RWPE2 (cell line): ENCODE results near the gene ADK.

Experiments
- ATAC-seq: fragments of 200-7000 bp; cut with Tn5 transposase; 3 replicates; pipeline ENCODE4 v1.9.1; 2021; ENCODE audit warnings: low read depth
- DNase-seq: peaks from one replicate; pipeline ENCODE4 v3.0.0-alpha.2; 2020; ENCODE audit warnings: low spot score
- H3K27ac ChIP-seq: fragments of 450-650 bp; 2 replicates; pipeline ENCODE4 v1.5.1; 2017; ENCODE audit warnings: mild to moderate bottlenecking; ENCODE audit not compliant: poor library complexity, severe bottlenecking
- H3K27me3 ChIP-seq: fragments of 250-450 bp; sonication (Bioruptor Pico); 2 replicates; pipeline ENCODE4 v1.5.1; 2021; ENCODE audit warnings: mild to moderate bottlenecking, moderate library complexity; ENCODE audit not compliant: insufficient read depth, poor library complexity, severe bottlenecking
- H3K36me3 ChIP-seq: fragments of 250-450 bp; sonication (Bioruptor Pico); 2 replicates; pipeline ENCODE4 v1.5.1; 2020; ENCODE audit warnings: low read depth, mild to moderate bottlenecking, moderate library complexity
- H3K4me1 ChIP-seq: fragments of 250-450 bp; sonication (Bioruptor Pico); 2 replicates; pipeline ENCODE4 v1.5.1; 2021; ENCODE audit warnings: mild to moderate bottlenecking, moderate library complexity; ENCODE audit not compliant: insufficient read depth, poor library complexity, severe bottlenecking
- H3K4me3 ChIP-seq: fragments of 250-450 bp; sonication (Bioruptor Pico); 2 replicates; pipeline ENCODE4 v1.5.1; 2021; ENCODE audit warnings: mild to moderate bottlenecking, moderate library complexity; ENCODE audit not compliant: severe bottlenecking
- H3K9me3 ChIP-seq: fragments of 250-450 bp; sonication (Bioruptor Pico); 2 replicates; pipeline ENCODE4 v1.5.1; 2021; ENCODE audit warnings: mild to moderate bottlenecking, moderate library complexity; ENCODE audit not compliant: severe bottlenecking
- TF ChIP-seq, protein P1 (sequence below): fragments of 450-650 bp; IDR thresholded peaks from one replicate; pipeline ENCODE4 v1.5.1; 2017; ENCODE audit warnings: mild to moderate bottlenecking, moderate library complexity; ENCODE audit not compliant: poor library complexity, severe bottlenecking

Gene ADK

GRCh38 chr10:74306227-74306982 lies 155.4 kb downstream of the ADK start:
- H3K27me3 ChIP-seq, result no peaks in the 10 kb centered on the region
- H3K4me1 ChIP-seq, result peaks cover 23% of the 10 kb centered on the region
- peaks cover 5% of the 10 kb centered on the region; the same call in 1 of the 2 replicates for H3K36me3 ChIP-seq
- no peak overlapping the region for H3K27ac ChIP-seq
- H3K9me3 ChIP-seq, result no peaks in the 10 kb centered on the region
- no peak overlapping the region for H3K4me3 ChIP-seq
- no peak for DNase-seq
- TF ChIP-seq, protein P1, sequence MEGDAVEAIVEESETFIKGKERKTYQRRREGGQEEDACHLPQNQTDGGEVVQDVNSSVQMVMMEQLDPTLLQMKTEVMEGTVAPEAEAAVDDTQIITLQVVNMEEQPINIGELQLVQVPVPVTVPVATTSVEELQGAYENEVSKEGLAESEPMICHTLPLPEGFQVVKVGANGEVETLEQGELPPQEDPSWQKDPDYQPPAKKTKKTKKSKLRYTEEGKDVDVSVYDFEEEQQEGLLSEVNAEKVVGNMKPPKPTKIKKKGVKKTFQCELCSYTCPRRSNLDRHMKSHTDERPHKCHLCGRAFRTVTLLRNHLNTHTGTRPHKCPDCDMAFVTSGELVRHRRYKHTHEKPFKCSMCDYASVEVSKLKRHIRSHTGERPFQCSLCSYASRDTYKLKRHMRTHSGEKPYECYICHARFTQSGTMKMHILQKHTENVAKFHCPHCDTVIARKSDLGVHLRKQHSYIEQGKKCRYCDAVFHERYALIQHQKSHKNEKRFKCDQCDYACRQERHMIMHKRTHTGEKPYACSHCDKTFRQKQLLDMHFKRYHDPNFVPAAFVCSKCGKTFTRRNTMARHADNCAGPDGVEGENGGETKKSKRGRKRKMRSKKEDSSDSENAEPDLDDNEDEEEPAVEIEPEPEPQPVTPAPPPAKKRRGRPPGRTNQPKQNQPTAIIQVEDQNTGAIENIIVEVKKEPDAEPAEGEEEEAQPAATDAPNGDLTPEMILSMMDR, result no peak
- no peak for ATAC-seq

DNA sequence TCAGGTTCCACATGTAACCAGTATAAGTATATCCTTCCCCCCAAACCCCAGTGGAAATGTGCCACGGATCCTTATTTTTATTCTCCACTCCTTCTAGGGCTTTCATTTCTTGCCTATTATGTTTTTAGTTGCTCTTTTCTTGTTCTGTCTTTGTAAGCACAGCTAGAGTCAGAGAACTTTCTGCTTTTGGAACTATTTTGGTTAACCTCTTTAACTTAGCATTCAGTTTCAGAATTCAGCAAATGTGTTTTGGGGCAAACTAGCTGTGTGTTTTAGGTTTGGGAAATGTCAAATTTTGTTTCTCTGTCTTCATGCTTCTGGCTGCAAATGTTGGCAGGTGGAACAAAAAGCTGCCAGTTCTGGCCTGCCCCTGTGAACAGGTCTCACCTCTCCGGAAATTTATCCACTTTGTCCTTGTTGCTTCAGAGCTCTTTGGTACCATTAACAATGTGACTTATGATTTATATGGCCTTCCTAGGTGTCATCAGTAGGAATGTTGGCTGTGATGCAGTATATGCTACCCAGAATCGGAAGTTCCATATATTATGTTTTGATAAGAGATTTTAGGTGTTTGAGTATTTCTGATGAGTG lies 156.1 kb downstream of the ADK start:
- TF ChIP-seq, protein P1, result no peak
- no peak for DNase-seq
- no peak overlapping the region for H3K27ac ChIP-seq
- H3K27me3 ChIP-seq, result no peaks in the 10 kb centered on the region
- no peak overlapping the region for H3K4me3 ChIP-seq
- no peaks in the 10 kb centered on the region for H3K9me3 ChIP-seq
- peaks cover 7% of the 10 kb centered on the region; the same call in 1 of the 2 replicates for H3K36me3 ChIP-seq
- peaks cover 23% of the 10 kb centered on the region for H3K4me1 ChIP-seq
- ATAC-seq, result peak; percentile 50; the same call in 2 of the 3 replicates

GRCh38 chr10:74310652-74311257 lies 159.7 kb downstream of the ADK start:
- no peak overlapping the region for H3K4me3 ChIP-seq
- peaks cover 19% of the 10 kb centered on the region for H3K36me3 ChIP-seq
- no peak for ATAC-seq
- peaks cover 23% of the 10 kb centered on the region for H3K4me1 ChIP-seq
- no peak for DNase-seq
- TF ChIP-seq, protein P1, result no peak
- H3K9me3 ChIP-seq, result no peaks in the 10 kb centered on the region
- no peak overlapping the region for H3K27ac ChIP-seq
- H3K27me3 ChIP-seq, result no peaks in the 10 kb centered on the region

GRCh38 chr10:74314166-74314565 lies 163.1 kb downstream of the ADK start:
- ATAC-seq (no peak), DNase-seq (no peak)
- TF ChIP-seq, protein P1, result no peak
- no peak overlapping the region for H3K4me3 ChIP-seq
- H3K27ac ChIP-seq, result no peak overlapping the region
- peaks cover 36% of the 10 kb centered on the region for H3K36me3 ChIP-seq
- no peaks in the 10 kb centered on the region for H3K9me3 ChIP-seq
- peaks cover 2% of the 10 kb centered on the region for H3K4me1 ChIP-seq
- H3K27me3 ChIP-seq, result no peaks in the 10 kb centered on the region
